Nephron (organoid): Measurements from ENCODE around the gene AFF1.

Experiments
- H3K27ac Mint-ChIP-seq, 3 experiments: 2 replicates each; pipeline ENCODE4 v1.8.0; 2020; ENCODE audit warnings: mixed read lengths in 3 of 3, mild to moderate bottlenecking in 2 of 3, moderate library complexity in 1 of 3
- H3K27me3 Mint-ChIP-seq: 2 replicates; pipeline ENCODE4 v1.8.0; 2021; ENCODE audit warnings: low read depth, mild to moderate bottlenecking, moderate library complexity, mixed read lengths
- H3K36me3 Mint-ChIP-seq: 2 replicates; pipeline ENCODE4 v1.8.0; 2020; ENCODE audit warnings: low read depth, mixed read lengths
- H3K4me1 Mint-ChIP-seq: 2 replicates; pipeline ENCODE4 v1.8.0; 2020; ENCODE audit warnings: mixed read lengths
- H3K4me3 Mint-ChIP-seq, 3 experiments: 2 replicates each; pipeline ENCODE4 v1.8.0; 2020; ENCODE audit warnings: mild to moderate bottlenecking in 3 of 3, mixed read lengths in 3 of 3, moderate library complexity in 2 of 3
- H3K9me3 Mint-ChIP-seq: 2 replicates; pipeline ENCODE4 v1.8.0; 2020; ENCODE audit warnings: mixed read lengths
- TF ChIP-seq, protein P1 (sequence below), 3 experiments: fragments of 200-600 bp; sonication (generic); IDR thresholded peaks; one replicate each; pipeline ENCODE4 v1.5.0; 2021; ENCODE audit warnings: antibody characterized with exemption in 3 of 3; ENCODE audit not compliant: unreplicated experiment in 3 of 3

AFF1 gene

DNA sequence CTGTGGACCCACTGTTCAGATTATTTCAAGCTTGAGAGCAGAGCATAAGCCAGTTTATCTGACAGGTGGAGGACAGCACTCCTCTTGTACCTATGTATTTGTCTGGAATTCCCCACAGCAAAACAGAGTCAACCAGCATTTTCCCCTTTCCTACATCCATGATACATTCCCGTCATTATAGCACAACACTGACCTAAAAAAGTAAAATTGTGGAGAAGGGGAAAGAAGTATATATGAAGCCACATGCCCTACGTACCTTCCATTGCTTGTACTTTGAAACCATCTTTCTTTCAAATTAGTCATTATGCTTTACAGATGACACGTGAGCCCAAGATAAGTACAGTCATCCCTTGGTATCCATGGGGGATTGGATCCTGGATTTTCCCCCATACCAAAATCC, 212.3 kb downstream of the AFF1 start:
- Mint-ChIP-seq H3K9me3 (no peaks in the 10 kb centered on the region), H3K4me1 (peaks cover 13% of the 10 kb centered on the region), H3K36me3 (peaks cover 34% of the 10 kb centered on the region), H3K27me3 (no peaks in the 10 kb centered on the region), H3K4me3 (no peak overlapping the region), H3K27ac (no peak overlapping the region)
- TF ChIP-seq, protein P1, sequence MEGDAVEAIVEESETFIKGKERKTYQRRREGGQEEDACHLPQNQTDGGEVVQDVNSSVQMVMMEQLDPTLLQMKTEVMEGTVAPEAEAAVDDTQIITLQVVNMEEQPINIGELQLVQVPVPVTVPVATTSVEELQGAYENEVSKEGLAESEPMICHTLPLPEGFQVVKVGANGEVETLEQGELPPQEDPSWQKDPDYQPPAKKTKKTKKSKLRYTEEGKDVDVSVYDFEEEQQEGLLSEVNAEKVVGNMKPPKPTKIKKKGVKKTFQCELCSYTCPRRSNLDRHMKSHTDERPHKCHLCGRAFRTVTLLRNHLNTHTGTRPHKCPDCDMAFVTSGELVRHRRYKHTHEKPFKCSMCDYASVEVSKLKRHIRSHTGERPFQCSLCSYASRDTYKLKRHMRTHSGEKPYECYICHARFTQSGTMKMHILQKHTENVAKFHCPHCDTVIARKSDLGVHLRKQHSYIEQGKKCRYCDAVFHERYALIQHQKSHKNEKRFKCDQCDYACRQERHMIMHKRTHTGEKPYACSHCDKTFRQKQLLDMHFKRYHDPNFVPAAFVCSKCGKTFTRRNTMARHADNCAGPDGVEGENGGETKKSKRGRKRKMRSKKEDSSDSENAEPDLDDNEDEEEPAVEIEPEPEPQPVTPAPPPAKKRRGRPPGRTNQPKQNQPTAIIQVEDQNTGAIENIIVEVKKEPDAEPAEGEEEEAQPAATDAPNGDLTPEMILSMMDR (IDR thresholded peaks at IDR 0.05; ENCODE audit: unreplicated experiment in 3 of 3) = no peak

DNA sequence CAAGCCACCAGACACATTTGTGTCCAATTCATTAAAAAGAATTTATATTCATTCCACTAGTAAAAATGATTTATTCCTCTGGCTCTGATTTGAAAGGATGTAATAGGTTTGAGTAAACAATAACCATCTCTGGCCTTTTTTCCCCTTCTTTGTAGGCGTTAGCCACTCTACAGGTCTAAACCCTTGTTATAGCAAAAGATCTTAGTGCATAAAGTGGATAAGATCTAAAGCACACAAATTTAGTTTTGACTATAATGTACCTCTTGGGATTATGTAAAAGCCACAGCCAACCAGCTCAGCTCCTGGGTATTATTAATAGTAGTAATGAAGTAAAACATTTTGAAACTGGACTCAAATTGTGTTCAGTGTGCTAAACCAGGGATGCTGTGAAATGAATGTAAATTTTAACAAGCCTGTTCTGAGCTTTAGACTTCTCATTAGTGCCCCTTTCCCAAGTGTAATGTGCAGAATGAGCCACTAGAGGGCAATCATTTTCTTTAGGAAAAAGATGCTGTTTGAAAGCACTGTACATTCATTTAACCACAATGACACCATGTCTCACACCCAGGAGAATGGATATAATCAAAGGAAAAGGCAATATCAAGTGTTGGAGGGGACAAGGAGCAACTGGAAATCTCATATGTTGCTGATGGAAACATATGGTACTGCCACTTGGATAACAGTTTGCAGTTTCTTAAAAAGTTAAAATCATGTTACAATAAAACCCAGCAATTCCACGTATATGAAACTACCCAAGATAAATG, 215.9 kb downstream of the AFF1 start:
- peaks cover 26% of the 10 kb centered on the region for H3K4me1 Mint-ChIP-seq
- H3K27me3 Mint-ChIP-seq = no peaks in the 10 kb centered on the region
- H3K36me3 Mint-ChIP-seq = peaks cover 4% of the 10 kb centered on the region
- H3K27ac Mint-ChIP-seq = peak overlapping the region in 1 of 3 experiments; percentile 25
- TF ChIP-seq, protein P1 (IDR thresholded peaks at IDR 0.05; ENCODE audit: unreplicated experiment in 3 of 3) = peak; percentile 89 to 91 (median 91)
- no peak overlapping the region for H3K4me3 Mint-ChIP-seq
- H3K9me3 Mint-ChIP-seq = no peaks in the 10 kb centered on the region

DNA sequence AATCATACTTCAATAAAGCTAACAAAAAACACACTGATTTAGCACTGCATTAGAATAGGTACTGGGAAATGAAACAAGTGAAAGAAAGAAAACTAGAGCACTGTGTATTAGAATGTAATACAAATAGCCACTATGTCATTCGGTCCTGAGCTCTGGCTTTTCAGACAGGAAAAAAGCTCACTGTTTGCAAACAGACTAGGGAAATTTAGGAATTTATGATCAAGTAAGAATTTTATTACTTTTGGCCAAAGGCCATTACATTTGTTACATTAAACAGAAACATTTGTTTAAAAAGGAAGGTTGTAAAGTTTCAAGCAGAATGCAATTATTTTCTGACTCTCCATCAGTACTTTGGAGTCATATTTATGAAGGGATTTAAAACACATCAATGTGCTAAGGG, 216.9 kb downstream of the AFF1 start:
- TF ChIP-seq, protein P1 (IDR thresholded peaks at IDR 0.05; ENCODE audit: unreplicated experiment in 3 of 3) = no peak
- peaks cover 26% of the 10 kb centered on the region for H3K4me1 Mint-ChIP-seq
- H3K4me3 Mint-ChIP-seq = no peak overlapping the region
- H3K36me3 Mint-ChIP-seq = no peaks in the 10 kb centered on the region
- peak overlapping the region in 1 of 3 experiments; percentile 25 for H3K27ac Mint-ChIP-seq
- H3K27me3 Mint-ChIP-seq = no peaks in the 10 kb centered on the region
- H3K9me3 Mint-ChIP-seq = no peaks in the 10 kb centered on the region

DNA sequence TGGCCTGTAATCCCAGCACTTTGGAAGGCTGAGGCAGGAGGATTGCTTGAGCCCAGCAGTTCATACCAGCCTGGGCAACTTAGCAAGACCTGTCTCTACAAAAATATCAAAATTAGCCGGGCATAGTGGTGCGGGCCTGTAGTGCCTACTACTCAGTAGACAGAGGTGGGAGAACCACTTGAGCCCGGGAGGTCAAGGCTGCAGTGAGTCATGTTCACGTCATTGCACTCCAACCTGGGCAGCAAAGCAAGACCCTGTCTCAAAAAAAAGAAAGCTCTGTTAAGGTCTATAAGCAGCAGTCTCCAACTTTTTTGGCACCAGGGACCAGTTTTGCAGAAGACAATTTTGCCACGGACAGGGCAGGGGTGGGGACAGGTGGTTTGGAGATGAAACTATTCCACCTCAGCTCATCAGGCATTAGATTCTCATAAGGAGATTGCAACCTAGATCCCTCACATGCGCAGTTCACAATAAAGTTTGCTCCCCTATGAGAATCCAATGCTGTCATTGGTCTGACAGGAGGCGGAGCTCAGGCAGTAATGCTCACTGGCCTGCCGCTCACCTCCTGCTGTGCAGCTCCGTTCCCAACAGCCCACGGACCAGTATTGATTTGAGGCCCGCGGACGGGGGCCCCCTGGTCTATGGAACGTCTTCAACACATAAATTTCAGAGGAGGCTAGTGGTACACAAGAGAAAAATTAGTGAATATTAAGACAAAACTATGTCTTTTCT, 217.7 kb downstream of the AFF1 start:
- Mint-ChIP-seq H3K27ac (peak overlapping the region; percentile 4 to 45 (median 25)), H3K27me3 (no peaks in the 10 kb centered on the region), H3K4me3 (no peak overlapping the region), H3K36me3 (no peaks in the 10 kb centered on the region), H3K9me3 (no peaks in the 10 kb centered on the region), H3K4me1 (peaks cover 26% of the 10 kb centered on the region)
- TF ChIP-seq, protein P1 (IDR thresholded peaks at IDR 0.05; ENCODE audit: unreplicated experiment in 3 of 3) = no peak

DNA sequence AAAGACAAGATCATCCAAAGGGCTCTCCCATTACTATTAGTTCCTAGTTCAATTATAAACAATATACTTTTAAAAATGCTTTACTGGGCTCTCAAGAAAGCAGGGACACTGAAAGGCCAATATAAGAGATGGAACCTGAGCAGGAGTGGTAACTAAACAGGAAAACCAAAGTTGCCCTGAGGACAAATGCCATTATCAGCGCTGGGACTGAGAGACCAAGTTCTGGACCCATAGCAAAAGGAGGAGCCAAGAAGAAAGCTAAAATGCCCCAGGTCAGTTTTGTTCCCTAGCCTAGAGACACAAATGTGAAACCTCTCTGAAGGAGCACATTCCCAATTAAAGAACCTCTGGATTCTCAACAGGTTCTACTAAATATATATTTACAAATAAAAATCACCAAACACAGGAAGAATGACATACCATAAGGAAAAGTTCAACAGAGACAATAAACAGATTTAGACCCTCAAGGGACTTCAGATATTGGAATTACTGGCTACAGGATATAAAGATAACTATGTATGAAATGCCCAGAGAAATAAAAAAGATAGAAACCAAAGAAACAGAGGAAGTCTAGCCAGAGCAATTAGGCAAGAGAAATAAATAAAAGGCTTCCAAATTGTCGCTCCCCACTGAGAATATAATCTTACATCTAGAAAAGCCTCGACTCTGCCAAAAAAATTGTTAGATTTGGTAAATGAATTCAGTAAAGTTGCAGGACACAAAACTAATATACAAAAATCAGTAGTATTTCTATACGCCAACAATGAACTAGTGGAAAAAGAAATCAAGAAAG, 218.5 kb downstream of the AFF1 start:
- TF ChIP-seq, protein P1 (IDR thresholded peaks at IDR 0.05; ENCODE audit: unreplicated experiment in 3 of 3) = no peak
- Mint-ChIP-seq H3K36me3 (no peaks in the 10 kb centered on the region), H3K27me3 (no peaks in the 10 kb centered on the region), H3K27ac (peak overlapping the region in 2 of 3 experiments; percentile 4 to 53), H3K4me3 (no peak overlapping the region), H3K9me3 (no peaks in the 10 kb centered on the region), H3K4me1 (peaks cover 26% of the 10 kb centered on the region)
